DOHH2 (cell line): Measurements from ENCODE around the gene OR4D1.

ENCODE experiments used
- H3F3A ChIP-seq: fragments of 200-600 bp; sonication (generic), shearing (Covaris generic); 2 replicates; pipeline ENCODE4 v1.6.0; 2016; ENCODE audit warnings: antibody characterized with exemption, mild to moderate bottlenecking; ENCODE audit not compliant: control insufficient read depth, insufficient read depth
- H3K27ac ChIP-seq: fragments of 200-600 bp; sonication (generic); 2 replicates; pipeline ENCODE4 v1.5.1; 2014; ENCODE audit warnings: low read depth, mild to moderate bottlenecking, low read length, moderate library complexity
- H3K27me3 ChIP-seq: fragments of 200-600 bp; sonication (generic); 2 replicates; pipeline ENCODE4 v1.6.1; 2014; ENCODE audit warnings: mild to moderate bottlenecking, low read length, mixed read lengths; ENCODE audit not compliant: control insufficient read depth
- H3K36me3 ChIP-seq: fragments of 200-600 bp; sonication (generic); 2 replicates; pipeline ENCODE4 v1.6.1; 2014; ENCODE audit warnings: mild to moderate bottlenecking, low read length, moderate library complexity, mixed read lengths; ENCODE audit not compliant: control insufficient read depth
- H3K4me1 ChIP-seq: fragments of 200-600 bp; sonication (generic); 2 replicates; pipeline ENCODE4 v1.6.1; 2014; ENCODE audit warnings: mild to moderate bottlenecking, low read length, mixed read lengths; ENCODE audit not compliant: control insufficient read depth
- H3K4me2 ChIP-seq: fragments of 200-600 bp; sonication (generic); 2 replicates; pipeline ENCODE4 v1.6.0; 2014; ENCODE audit warnings: mild to moderate bottlenecking, low read length, moderate library complexity
- H3K4me3 ChIP-seq: fragments of 200-600 bp; sonication (generic); 2 replicates; pipeline ENCODE4 v1.5.1; 2014; ENCODE audit warnings: mild to moderate bottlenecking, low read length, mixed read lengths
- H3K79me2 ChIP-seq: fragments of 200-600 bp; sonication (generic); 2 replicates; pipeline ENCODE4 v1.6.1; 2014; ENCODE audit warnings: mild to moderate bottlenecking, low read length, mixed read lengths; ENCODE audit not compliant: control insufficient read depth
- H3K9me2 ChIP-seq: fragments of 200-600 bp; sonication (generic); replicated peaks from 2 replicates; pipeline ENCODE4 v1.6.1; 2014; ENCODE audit warnings: mild to moderate bottlenecking, low read length, mixed read lengths; ENCODE audit not compliant: control insufficient read depth
- H3K9me3 ChIP-seq: fragments of 200-600 bp; sonication (generic); 2 replicates; pipeline ENCODE4 v1.6.1; 2014; ENCODE audit warnings: antibody characterized with exemption, low read length, mixed read lengths; ENCODE audit not compliant: control insufficient read depth, insufficient read depth
- H4K20me1 ChIP-seq: fragments of 200-600 bp; sonication (generic); 2 replicates; pipeline ENCODE4 v1.6.0; 2014; ENCODE audit warnings: low read depth, mild to moderate bottlenecking, antibody characterized with exemption, low read length, moderate library complexity; ENCODE audit not compliant: control insufficient read depth, insufficient read depth
- EZH2phosphoT487 ChIP-seq: fragments of 200-600 bp; sonication (generic); IDR thresholded peaks from 2 replicates; pipeline ENCODE4 v1.6.1; 2017; ENCODE audit warnings: borderline replicate concordance, mild to moderate bottlenecking, antibody characterized with exemption, low read length, moderate library complexity, mixed read lengths
- TF ChIP-seq, protein P1 (sequence below): fragments of 200-600 bp; sonication (generic); IDR thresholded peaks from one replicate; pipeline ENCODE4 v1.5.1; 2014; ENCODE audit warnings: antibody characterized with exemption, mild to moderate bottlenecking, low read depth, low read length; ENCODE audit not compliant: poor library complexity, severe bottlenecking

The OR4D1 gene

DNA sequence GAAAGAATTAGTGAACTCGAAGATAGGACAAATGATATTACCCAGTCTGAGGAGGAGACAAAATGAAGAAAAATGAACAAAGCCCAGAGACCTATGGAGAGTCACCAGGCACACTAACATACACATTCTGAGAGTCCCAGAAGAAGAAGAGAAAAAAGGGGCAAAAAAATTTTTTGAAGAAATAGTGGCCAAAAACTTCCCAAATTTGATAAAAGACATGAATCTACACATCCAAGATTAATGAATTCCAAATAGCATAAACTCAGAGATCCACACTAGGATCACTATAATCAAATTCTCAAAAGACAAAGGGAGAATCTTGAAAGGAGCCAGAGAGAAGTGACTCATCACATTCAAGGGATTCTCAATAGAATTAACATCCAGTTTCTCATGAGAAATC lies 3.4 kb upstream of the OR4D1 start:
- H3F3A ChIP-seq, result no peaks in the 10 kb centered on the region
- H3K27me3 ChIP-seq, result peaks cover 22% of the 10 kb centered on the region
- H3K9me2 ChIP-seq, result no peaks in the 10 kb centered on the region
- no peak overlapping the region for H3K4me3 ChIP-seq
- H3K4me1 ChIP-seq, result no peaks in the 10 kb centered on the region
- H3K4me2 ChIP-seq, result no peak overlapping the region
- H4K20me1 ChIP-seq, result no peaks in the 10 kb centered on the region
- peaks cover 4% of the 10 kb centered on the region; the same call in 1 of the 2 replicates for H3K9me3 ChIP-seq
- H3K27ac ChIP-seq, result no peak overlapping the region
- TF ChIP-seq, protein P1, sequence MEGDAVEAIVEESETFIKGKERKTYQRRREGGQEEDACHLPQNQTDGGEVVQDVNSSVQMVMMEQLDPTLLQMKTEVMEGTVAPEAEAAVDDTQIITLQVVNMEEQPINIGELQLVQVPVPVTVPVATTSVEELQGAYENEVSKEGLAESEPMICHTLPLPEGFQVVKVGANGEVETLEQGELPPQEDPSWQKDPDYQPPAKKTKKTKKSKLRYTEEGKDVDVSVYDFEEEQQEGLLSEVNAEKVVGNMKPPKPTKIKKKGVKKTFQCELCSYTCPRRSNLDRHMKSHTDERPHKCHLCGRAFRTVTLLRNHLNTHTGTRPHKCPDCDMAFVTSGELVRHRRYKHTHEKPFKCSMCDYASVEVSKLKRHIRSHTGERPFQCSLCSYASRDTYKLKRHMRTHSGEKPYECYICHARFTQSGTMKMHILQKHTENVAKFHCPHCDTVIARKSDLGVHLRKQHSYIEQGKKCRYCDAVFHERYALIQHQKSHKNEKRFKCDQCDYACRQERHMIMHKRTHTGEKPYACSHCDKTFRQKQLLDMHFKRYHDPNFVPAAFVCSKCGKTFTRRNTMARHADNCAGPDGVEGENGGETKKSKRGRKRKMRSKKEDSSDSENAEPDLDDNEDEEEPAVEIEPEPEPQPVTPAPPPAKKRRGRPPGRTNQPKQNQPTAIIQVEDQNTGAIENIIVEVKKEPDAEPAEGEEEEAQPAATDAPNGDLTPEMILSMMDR, result no peak
- no peak for TF ChIP-seq EZH2phosphoT487
- no peaks in the 10 kb centered on the region for H3K36me3 ChIP-seq
- H3K79me2 ChIP-seq, result no peaks in the 10 kb centered on the region

DNA sequence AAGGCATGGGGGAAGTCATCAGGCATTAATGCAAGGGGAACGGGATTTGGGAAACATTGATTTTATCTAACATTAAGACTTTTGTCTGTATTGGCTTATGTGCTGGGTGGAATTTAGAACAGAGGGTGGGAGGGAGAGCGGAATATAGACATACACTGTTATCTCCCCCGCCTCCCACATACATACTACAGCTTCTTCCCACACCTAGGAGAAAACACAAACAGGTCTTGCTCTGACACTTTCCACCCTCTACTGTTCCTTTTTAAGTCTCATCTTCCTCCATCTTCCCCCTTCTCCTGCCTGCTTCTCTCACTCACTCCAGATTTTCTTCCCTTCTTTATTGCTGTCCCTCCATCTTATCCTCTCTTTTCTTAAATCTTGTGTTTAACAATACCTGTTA lies 425 bp downstream of the OR4D1 start:
- Histone ChIP-seq H3K4me1 (no peaks in the 10 kb centered on the region), H3K4me2 (no peak overlapping the region), H3K9me3 (peaks cover 4% of the 10 kb centered on the region; the same call in 1 of the 2 replicates), H3F3A (no peaks in the 10 kb centered on the region), H3K27me3 (peaks cover 39% of the 10 kb centered on the region), H3K27ac (no peak overlapping the region), H3K79me2 (no peaks in the 10 kb centered on the region), H3K36me3 (no peaks in the 10 kb centered on the region), H3K4me3 (no peak overlapping the region), H4K20me1 (no peaks in the 10 kb centered on the region), H3K9me2 (no peaks in the 10 kb centered on the region)
- TF ChIP-seq EZH2phosphoT487, result no peak
- TF ChIP-seq, protein P1, result no peak

DNA sequence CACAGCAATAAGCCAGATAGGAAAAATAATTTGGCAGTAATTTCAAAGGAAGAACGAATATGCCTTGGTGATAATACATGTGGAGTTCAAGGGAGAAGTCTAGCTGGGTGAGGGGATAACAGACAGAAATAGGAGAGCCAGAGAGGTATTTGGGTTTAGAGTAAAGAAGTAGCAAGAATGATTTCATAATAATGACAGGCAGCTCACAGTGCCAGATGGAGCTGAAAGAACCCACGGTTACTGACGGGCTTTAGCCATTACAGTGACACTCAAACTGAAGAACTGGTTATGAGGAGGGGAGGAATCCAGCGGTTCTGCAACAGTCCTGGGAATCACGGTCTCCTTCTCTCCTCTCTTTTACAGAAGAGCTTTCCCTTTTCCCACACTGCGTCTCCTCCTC lies 2.2 kb downstream of the OR4D1 start:
- H3K27me3 ChIP-seq, result peaks cover 42% of the 10 kb centered on the region
- H3K9me3 ChIP-seq, result no peaks in the 10 kb centered on the region
- no peaks in the 10 kb centered on the region for H3K9me2 ChIP-seq
- no peaks in the 10 kb centered on the region for H3K79me2 ChIP-seq
- no peaks in the 10 kb centered on the region for H3F3A ChIP-seq
- no peak overlapping the region for H3K4me3 ChIP-seq
- no peaks in the 10 kb centered on the region for H3K4me1 ChIP-seq
- H3K27ac ChIP-seq, result no peak overlapping the region
- H3K36me3 ChIP-seq, result no peaks in the 10 kb centered on the region
- TF ChIP-seq, protein P1, result no peak
- no peak for TF ChIP-seq EZH2phosphoT487
- no peaks in the 10 kb centered on the region for H4K20me1 ChIP-seq
- no peak overlapping the region for H3K4me2 ChIP-seq
